Measurements from ENCODE around the gene SNRNP70. TPM values are rescaled to one million over a fixed set of nuclear protein-coding genes. Genes with fewer than 3 reads are reported as not detected.

SNRNP70 gene
- total and polyA plus RNA-seq, 10 of the 15 experiments (the other 5 are each of a cell fraction or from before 2014, with no cell fraction given), result 2.7 to 453 (median 159) TPM

- TF ChIP-seq, protein P1, sequence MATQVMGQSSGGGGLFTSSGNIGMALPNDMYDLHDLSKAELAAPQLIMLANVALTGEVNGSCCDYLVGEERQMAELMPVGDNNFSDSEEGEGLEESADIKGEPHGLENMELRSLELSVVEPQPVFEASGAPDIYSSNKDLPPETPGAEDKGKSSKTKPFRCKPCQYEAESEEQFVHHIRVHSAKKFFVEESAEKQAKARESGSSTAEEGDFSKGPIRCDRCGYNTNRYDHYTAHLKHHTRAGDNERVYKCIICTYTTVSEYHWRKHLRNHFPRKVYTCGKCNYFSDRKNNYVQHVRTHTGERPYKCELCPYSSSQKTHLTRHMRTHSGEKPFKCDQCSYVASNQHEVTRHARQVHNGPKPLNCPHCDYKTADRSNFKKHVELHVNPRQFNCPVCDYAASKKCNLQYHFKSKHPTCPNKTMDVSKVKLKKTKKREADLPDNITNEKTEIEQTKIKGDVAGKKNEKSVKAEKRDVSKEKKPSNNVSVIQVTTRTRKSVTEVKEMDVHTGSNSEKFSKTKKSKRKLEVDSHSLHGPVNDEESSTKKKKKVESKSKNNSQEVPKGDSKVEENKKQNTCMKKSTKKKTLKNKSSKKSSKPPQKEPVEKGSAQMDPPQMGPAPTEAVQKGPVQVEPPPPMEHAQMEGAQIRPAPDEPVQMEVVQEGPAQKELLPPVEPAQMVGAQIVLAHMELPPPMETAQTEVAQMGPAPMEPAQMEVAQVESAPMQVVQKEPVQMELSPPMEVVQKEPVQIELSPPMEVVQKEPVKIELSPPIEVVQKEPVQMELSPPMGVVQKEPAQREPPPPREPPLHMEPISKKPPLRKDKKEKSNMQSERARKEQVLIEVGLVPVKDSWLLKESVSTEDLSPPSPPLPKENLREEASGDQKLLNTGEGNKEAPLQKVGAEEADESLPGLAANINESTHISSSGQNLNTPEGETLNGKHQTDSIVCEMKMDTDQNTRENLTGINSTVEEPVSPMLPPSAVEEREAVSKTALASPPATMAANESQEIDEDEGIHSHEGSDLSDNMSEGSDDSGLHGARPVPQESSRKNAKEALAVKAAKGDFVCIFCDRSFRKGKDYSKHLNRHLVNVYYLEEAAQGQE (IDR thresholded peaks at IDR 0.05; ENCODE audit: low read depth, low read length), result peak; percentile 80
- TF ChIP-seq, protein P2, sequence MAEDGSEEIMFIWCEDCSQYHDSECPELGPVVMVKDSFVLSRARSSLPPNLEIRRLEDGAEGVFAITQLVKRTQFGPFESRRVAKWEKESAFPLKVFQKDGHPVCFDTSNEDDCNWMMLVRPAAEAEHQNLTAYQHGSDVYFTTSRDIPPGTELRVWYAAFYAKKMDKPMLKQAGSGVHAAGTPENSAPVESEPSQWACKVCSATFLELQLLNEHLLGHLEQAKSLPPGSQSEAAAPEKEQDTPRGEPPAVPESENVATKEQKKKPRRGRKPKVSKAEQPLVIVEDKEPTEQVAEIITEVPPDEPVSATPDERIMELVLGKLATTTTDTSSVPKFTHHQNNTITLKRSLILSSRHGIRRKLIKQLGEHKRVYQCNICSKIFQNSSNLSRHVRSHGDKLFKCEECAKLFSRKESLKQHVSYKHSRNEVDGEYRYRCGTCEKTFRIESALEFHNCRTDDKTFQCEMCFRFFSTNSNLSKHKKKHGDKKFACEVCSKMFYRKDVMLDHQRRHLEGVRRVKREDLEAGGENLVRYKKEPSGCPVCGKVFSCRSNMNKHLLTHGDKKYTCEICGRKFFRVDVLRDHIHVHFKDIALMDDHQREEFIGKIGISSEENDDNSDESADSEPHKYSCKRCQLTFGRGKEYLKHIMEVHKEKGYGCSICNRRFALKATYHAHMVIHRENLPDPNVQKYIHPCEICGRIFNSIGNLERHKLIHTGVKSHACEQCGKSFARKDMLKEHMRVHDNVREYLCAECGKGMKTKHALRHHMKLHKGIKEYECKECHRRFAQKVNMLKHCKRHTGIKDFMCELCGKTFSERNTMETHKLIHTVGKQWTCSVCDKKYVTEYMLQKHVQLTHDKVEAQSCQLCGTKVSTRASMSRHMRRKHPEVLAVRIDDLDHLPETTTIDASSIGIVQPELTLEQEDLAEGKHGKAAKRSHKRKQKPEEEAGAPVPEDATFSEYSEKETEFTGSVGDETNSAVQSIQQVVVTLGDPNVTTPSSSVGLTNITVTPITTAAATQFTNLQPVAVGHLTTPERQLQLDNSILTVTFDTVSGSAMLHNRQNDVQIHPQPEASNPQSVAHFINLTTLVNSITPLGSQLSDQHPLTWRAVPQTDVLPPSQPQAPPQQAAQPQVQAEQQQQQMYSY (CRISPR knock-in tag; IDR thresholded peaks at IDR 0.05), result no peak
- no peak for TF ChIP-seq MYB (IDR thresholded peaks at IDR 0.05; ENCODE audit: borderline replicate concordance, low read depth, low read length)
- TF ChIP-seq ZNF622 (IDR thresholded peaks at IDR 0.05), result no peak
- no peak for TF ChIP-seq FOXK2 (IDR thresholded peaks at IDR 0.05)
- peak; percentile 71 for TF ChIP-seq SUZ12 (IDR thresholded peaks at IDR 0.05; ENCODE audit: unreplicated experiment)
- TF ChIP-seq ZNF274 (IDR thresholded peaks at IDR 0.05; ENCODE audit: insufficient read depth, insufficient read length), result no peak
- no peak for TF ChIP-seq RELA (IDR thresholded peaks at IDR 0.05; ENCODE audit: borderline replicate concordance, partially characterized antibody)
- TF ChIP-seq DPF2 (IDR thresholded peaks at IDR 0.05), result no peak
- TF ChIP-seq, protein P3, sequence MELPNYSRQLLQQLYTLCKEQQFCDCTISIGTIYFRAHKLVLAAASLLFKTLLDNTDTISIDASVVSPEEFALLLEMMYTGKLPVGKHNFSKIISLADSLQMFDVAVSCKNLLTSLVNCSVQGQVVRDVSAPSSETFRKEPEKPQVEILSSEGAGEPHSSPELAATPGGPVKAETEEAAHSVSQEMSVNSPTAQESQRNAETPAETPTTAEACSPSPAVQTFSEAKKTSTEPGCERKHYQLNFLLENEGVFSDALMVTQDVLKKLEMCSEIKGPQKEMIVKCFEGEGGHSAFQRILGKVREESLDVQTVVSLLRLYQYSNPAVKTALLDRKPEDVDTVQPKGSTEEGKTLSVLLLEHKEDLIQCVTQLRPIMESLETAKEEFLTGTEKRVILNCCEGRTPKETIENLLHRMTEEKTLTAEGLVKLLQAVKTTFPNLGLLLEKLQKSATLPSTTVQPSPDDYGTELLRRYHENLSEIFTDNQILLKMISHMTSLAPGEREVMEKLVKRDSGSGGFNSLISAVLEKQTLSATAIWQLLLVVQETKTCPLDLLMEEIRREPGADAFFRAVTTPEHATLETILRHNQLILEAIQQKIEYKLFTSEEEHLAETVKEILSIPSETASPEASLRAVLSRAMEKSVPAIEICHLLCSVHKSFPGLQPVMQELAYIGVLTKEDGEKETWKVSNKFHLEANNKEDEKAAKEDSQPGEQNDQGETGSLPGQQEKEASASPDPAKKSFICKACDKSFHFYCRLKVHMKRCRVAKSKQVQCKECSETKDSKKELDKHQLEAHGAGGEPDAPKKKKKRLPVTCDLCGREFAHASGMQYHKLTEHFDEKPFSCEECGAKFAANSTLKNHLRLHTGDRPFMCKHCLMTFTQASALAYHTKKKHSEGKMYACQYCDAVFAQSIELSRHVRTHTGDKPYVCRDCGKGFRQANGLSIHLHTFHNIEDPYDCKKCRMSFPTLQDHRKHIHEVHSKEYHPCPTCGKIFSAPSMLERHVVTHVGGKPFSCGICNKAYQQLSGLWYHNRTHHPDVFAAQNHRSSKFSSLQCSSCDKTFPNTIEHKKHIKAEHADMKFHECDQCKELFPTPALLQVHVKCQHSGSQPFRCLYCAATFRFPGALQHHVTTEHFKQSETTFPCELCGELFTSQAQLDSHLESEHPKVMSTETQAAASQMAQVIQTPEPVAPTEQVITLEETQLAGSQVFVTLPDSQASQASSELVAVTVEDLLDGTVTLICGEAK (IDR thresholded peaks at IDR 0.05; ENCODE audit: borderline replicate concordance), result no peak
- TF ChIP-seq NR2F1 (conservative IDR thresholded peaks at IDR 0.05), result 0 out of 2 replicates have a peak, but pooled peaks have one; percentile 36
- TF ChIP-seq IRF4 (IDR thresholded peaks at IDR 0.05; ENCODE audit: low read depth, low read length), result no peak
- TF ChIP-seq IKZF1 (conservative IDR thresholded peaks at IDR 0.05), result 0 out of 2 replicates have a peak, but pooled peaks have one; percentile 21
Measured at GRCh38 chr19:49119411-49120324, 34.4 kb downstream of the SNRNP70 start, which contains the start of gene PPFIA3 (continued).

Measured in GM12878 (cell line).